AG04450 (cell line): Measurements from ENCODE around the gene ZBTB20. TPM values are rescaled to one million over a fixed set of nuclear protein-coding genes. Genes with fewer than 3 reads are reported as not detected.

Source experiments
- CTCF ChIA-PET: fragments of 300-600, 350-600 bp; formaldehyde crosslinking; extraction: SDS; loops from one replicate; lab custom pipeline; 2022; ENCODE audit warnings: antibody characterized with exemption, inconsistent platforms; lab: Charles Lee
- POLR2A ChIA-PET: fragments of 350-600 bp; formaldehyde crosslinking; extraction: SDS; loops from one replicate; lab custom pipeline; 2021; ENCODE audit warnings: antibody characterized with exemption, inconsistent platforms; lab: Yijun Ruan, JAX
- DNase-seq: peaks from one replicate; pipeline ENCODE4 v3.0.0-alpha.2; 2011; ENCODE audit warnings: low read depth, low spot score
- H3K27ac ChIP-seq: one replicate; pipeline ENCODE4 v1.5.1; 2012; ENCODE audit warnings: low read depth, low read length, control low read depth
- H3K27me3 ChIP-seq: one replicate; pipeline ENCODE4 v1.6.0; 2012; ENCODE audit warnings: low read length; ENCODE audit not compliant: control insufficient read depth, insufficient read depth
- H3K4me3 ChIP-seq: 2 replicates; pipeline ENCODE4 v1.5.1; 2011; ENCODE audit warnings: mild to moderate bottlenecking, low read depth, low read length, control low read depth
- H3K9me3 ChIP-seq: 2 replicates; pipeline ENCODE4 v1.5.1; 2012; ENCODE audit warnings: low read length; ENCODE audit not compliant: control insufficient read depth, insufficient read depth
- CTCF ChIP-seq: IDR thresholded peaks from 2 replicates; pipeline ENCODE4 v1.5.1; 2011; ENCODE audit warnings: low read depth, low read length, control low read depth, inconsistent platforms
- polyA plus RNA-seq: library from polyadenylated mRNA; depleted of rRNA; stranded (reverse); fragments of >200 nt; gene quantifications from 2 replicates; pipeline ENCODE4 v1.2.3, GENCODE V29; 2011

The ZBTB20 gene
- polyA plus RNA-seq, 1 experiment, result 3.0 TPM

DNA sequence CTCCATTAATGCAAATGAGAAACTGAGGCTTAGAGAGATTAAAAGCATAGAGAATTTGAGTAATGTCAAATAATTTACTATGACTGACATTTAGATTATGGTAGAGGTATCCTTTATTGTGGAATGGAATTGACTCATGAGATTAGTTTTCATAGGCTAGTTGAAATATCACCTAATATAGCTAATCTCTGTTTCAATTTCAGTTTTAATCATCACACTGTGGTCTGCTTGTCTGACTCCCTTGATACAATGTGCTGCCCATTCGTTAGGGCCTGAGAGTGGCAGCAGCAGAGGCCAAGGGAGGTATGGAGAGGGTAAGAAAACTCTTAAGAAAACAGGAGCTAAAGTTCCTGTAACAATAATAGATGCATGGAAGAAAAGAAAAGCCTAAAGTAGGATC, 13.2 kb upstream of the ZBTB20 start:
- no peak for TF ChIP-seq CTCF
- ChIA-PET CTCF (no interaction called here), POLR2A (no interaction called here)
- Histone ChIP-seq H3K9me3 (no peaks in the 10 kb centered on the region), H3K27ac (no peak overlapping the region), H3K4me3 (no peak overlapping the region), H3K27me3 (no peaks in the 10 kb centered on the region)
- DNase-seq, result no peak

GRCh38 chr3:115156046-115156654, 9.1 kb upstream of the ZBTB20 start:
- Histone ChIP-seq H3K27ac (no peak overlapping the region), H3K27me3 (no peaks in the 10 kb centered on the region), H3K4me3 (no peak overlapping the region), H3K9me3 (no peaks in the 10 kb centered on the region)
- DNase-seq, result no peak
- TF ChIP-seq CTCF, result no peak
- CTCF ChIA-PET, result no interaction called here
- POLR2A ChIA-PET, result no interaction called here

GRCh38 chr3:115154611-115155010, 7.5 kb upstream of the ZBTB20 start:
- no peak for TF ChIP-seq CTCF
- CTCF ChIA-PET, result no interaction called here
- Histone ChIP-seq H3K4me3 (no peak overlapping the region), H3K27ac (no peak overlapping the region), H3K27me3 (no peaks in the 10 kb centered on the region), H3K9me3 (no peaks in the 10 kb centered on the region)
- no peak for DNase-seq
- POLR2A ChIA-PET, result interaction anchor here (0.7 kb wide), 1 partner anchor 9 kb away, joined by 8 read pairs; no protein-coding TSS in a partner anchor

- no peaks in the 10 kb centered on the region for H3K27me3 ChIP-seq
- no peak overlapping the region for H3K27ac ChIP-seq
- DNase-seq, result no peak
- no peaks in the 10 kb centered on the region for H3K9me3 ChIP-seq
- ChIA-PET CTCF (interaction anchor here (0.5 kb wide), 1 partner anchor 768 kb away, joined by 3 read pairs; no protein-coding TSS in a partner anchor), POLR2A (no interaction called here)
- no peak for TF ChIP-seq CTCF
- H3K4me3 ChIP-seq, result no peak overlapping the region
These were observed 4.8 kb upstream of the ZBTB20 start for GRCh38 chr3:115151921-115152320.

DNA sequence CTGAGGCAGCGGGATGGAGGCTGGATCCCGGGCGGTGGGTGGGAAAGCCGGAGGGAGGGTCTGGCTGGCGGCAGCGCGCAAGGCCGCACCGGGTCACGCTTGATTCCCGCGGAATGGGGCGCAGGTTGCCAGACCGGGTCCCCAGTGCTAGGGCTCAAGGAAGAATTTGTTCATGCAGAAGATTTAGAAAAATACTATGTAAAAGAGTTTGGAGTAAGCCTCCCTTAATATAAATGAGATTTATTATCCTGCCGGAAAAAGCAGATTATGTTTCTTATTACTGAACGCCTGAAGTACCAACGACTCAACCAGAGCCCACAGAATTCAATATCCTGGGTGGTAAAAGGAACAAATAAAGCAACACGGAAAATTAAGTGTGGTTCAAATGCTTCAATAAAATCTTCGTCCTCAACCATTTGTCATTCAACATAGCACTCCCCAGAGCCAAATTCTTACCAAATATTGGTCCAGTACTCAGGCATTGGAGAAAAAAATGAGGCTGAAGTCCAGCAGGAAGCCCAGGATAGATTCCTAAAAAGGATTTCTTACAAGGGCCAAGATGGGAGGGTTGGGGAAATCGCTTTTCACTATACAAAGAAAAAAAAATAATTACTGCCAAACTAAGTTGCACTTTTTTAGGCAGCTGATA, 1.2 kb upstream of the ZBTB20 start:
- Histone ChIP-seq H3K4me3 (peak overlapping the region; percentile 74), H3K27me3 (no peaks in the 10 kb centered on the region), H3K27ac (peak overlapping the region; percentile 83), H3K9me3 (no peaks in the 10 kb centered on the region)
- ChIA-PET POLR2A (interaction anchor here (0.6 kb wide), 1 partner anchor 636 kb away, joined by 3 read pairs; no protein-coding TSS in a partner anchor), CTCF (no interaction called here)
- no peak for DNase-seq
- TF ChIP-seq CTCF, result no peak
